WERI-Rb-1 (cell line): ENCODE data around the gene PTPRA.

Source experiments
- DNase-seq: peaks from one replicate; pipeline ENCODE4 v3.0.0-alpha.2; 2020
- H3K27ac ChIP-seq: fragments of 250-450 bp; sonication (Bioruptor Pico); 2 replicates; pipeline ENCODE4 v1.5.1; 2020; ENCODE audit warnings: mild to moderate bottlenecking, moderate library complexity
- H3K27me3 ChIP-seq: fragments of 250-450 bp; sonication (Bioruptor Pico); 2 replicates; pipeline ENCODE4 v1.5.1; 2021; ENCODE audit warnings: mild to moderate bottlenecking, low read depth, moderate library complexity; ENCODE audit not compliant: insufficient read depth, severe bottlenecking
- H3K36me3 ChIP-seq: fragments of 250-450 bp; sonication (Bioruptor Pico); 2 replicates; pipeline ENCODE4 v1.5.1; 2020; ENCODE audit warnings: mild to moderate bottlenecking, moderate library complexity
- H3K4me3 ChIP-seq: 2 replicates; pipeline ENCODE4 v1.5.1; 2011; ENCODE audit warnings: low read depth, mild to moderate bottlenecking, control low read depth, low read length
- H3K9me3 ChIP-seq: fragments of 250-450 bp; sonication (Bioruptor Pico); 2 replicates; pipeline ENCODE4 v1.5.1; 2021; ENCODE audit warnings: mild to moderate bottlenecking, moderate library complexity; ENCODE audit not compliant: severe bottlenecking
- CTCF ChIP-seq: IDR thresholded peaks from 2 replicates; pipeline ENCODE4 v1.5.1; 2011; ENCODE audit warnings: low read depth, mild to moderate bottlenecking, control low read depth, inconsistent platforms, low read length

PTPRA gene

GRCh38 chr20:2911200-2911599 lies 37.9 kb downstream of the PTPRA start:
- Histone ChIP-seq H3K27ac (no peak overlapping the region), H3K9me3 (no peaks in the 10 kb centered on the region), H3K27me3 (no peaks in the 10 kb centered on the region), H3K4me3 (no peak overlapping the region), H3K36me3 (no peaks in the 10 kb centered on the region; the same call in 1 of the 2 replicates)
- DNase-seq, result no peak
- TF ChIP-seq CTCF, result no peak

- Histone ChIP-seq H3K27me3 (no peaks in the 10 kb centered on the region), H3K4me3 (no peak overlapping the region), H3K27ac (no peak overlapping the region), H3K36me3 (no peaks in the 10 kb centered on the region), H3K9me3 (no peaks in the 10 kb centered on the region)
- peak; percentile 22 for DNase-seq
- TF ChIP-seq CTCF, result peak; percentile 48; the same call in 1 of the 2 replicates
Measured at GRCh38 chr20:2914160-2914559, 40.9 kb downstream of the PTPRA start.

GRCh38 chr20:2917266-2917665 lies 44.0 kb downstream of the PTPRA start:
- H3K27me3 ChIP-seq, result no peaks in the 10 kb centered on the region
- DNase-seq, result no peak
- no peaks in the 10 kb centered on the region for H3K36me3 ChIP-seq
- no peak overlapping the region for H3K27ac ChIP-seq
- H3K4me3 ChIP-seq, result no peak overlapping the region
- TF ChIP-seq CTCF, result no peak
- no peaks in the 10 kb centered on the region for H3K9me3 ChIP-seq

GRCh38 chr20:2918096-2919049 lies 45.1 kb downstream of the PTPRA start:
- DNase-seq, result no peak
- TF ChIP-seq CTCF, result no peak

GRCh38 chr20:2919518-2920245 lies 46.4 kb downstream of the PTPRA start:
- peaks cover 12% of the 10 kb centered on the region for H3K36me3 ChIP-seq
- no peaks in the 10 kb centered on the region for H3K9me3 ChIP-seq
- H3K27ac ChIP-seq, result no peak overlapping the region
- no peaks in the 10 kb centered on the region for H3K27me3 ChIP-seq
- DNase-seq, result no peak
- H3K4me3 ChIP-seq, result no peak overlapping the region
- TF ChIP-seq CTCF, result no peak

More at GRCh38 chr20:2918096-2919049, 45.1 kb downstream of the PTPRA start:
- no peaks in the 10 kb centered on the region for H3K36me3 ChIP-seq
- no peaks in the 10 kb centered on the region for H3K9me3 ChIP-seq
- no peak overlapping the region for H3K4me3 ChIP-seq
- no peaks in the 10 kb centered on the region for H3K27me3 ChIP-seq
- no peak overlapping the region for H3K27ac ChIP-seq
